ENCODE measurements around the gene PDE2A. TPM values are rescaled to one million over a fixed set of nuclear protein-coding genes. Genes with fewer than 3 reads are reported as not detected.

The PDE2A gene
- total and polyA plus RNA-seq, 9 donors = 8.3 to 44.0 (median 12.8) TPM

- TF ChIP-seq CTCF (IDR thresholded peaks at IDR 0.05) = no peak
- no peak for TF ChIP-seq EP300 (IDR thresholded peaks at IDR 0.05)
- TF ChIP-seq POLR2A (IDR thresholded peaks at IDR 0.05) = no peak
- Histone ChIP-seq H3K27me3 (no peaks in the 10 kb centered on the region), H3K4me1 (ENCODE audit: insufficient read depth) (no peaks in the 10 kb centered on the region)
Measured at GRCh38 chr11:72665911-72666472, 8.2 kb downstream of the PDE2A start.

GRCh38 chr11:72662036-72662435, 12.2 kb downstream of the PDE2A start:
- H3K27ac ChIP-seq = no peak overlapping the region
- 66 to 71% (median 70%) methylated on average over 5 of the region's 5 CpGs for WGBS, 3 donors
- intact Hi-C loops (cut with DNase I) = loop anchor here in 1 of 4 donors (10.0 kb wide), 1 partner anchor 187 kb away; no protein-coding TSS in a partner anchor
- no peaks in the 10 kb centered on the region for H3K36me3 ChIP-seq
- no peaks in the 10 kb centered on the region for H3K27me3 ChIP-seq
- H3K4me1 ChIP-seq (ENCODE audit: insufficient read depth) = no peaks in the 10 kb centered on the region
- H3K9me3 ChIP-seq = no peaks in the 10 kb centered on the region
- no peak for DNase-seq
- H3K4me3 ChIP-seq = no peak overlapping the region
- TF ChIP-seq CTCF (IDR thresholded peaks at IDR 0.05) (no peak), EP300 (IDR thresholded peaks at IDR 0.05) (no peak), POLR2A (IDR thresholded peaks at IDR 0.05) (no peak)

More at GRCh38 chr11:72665911-72666472, 8.2 kb downstream of the PDE2A start:
- intact Hi-C loops (cut with DNase I) = loop anchor here in 1 of 4 donors (10.0 kb wide), 1 partner anchor 191 kb away; no protein-coding TSS in a partner anchor
- H3K36me3 ChIP-seq = no peaks in the 10 kb centered on the region
- H3K9me3 ChIP-seq = no peaks in the 10 kb centered on the region
- 33 to 40% (median 33%) methylated on average over 6 of the region's 6 CpGs for WGBS, 3 donors
- H3K4me3 ChIP-seq = no peak overlapping the region
- DNase-seq = no peak
- no peak overlapping the region for H3K27ac ChIP-seq

- Histone ChIP-seq H3K27me3 (no peaks in the 10 kb centered on the region), H3K4me3 (no peak overlapping the region), H3K36me3 (no peaks in the 10 kb centered on the region), H3K4me1 (ENCODE audit: insufficient read depth) (no peaks in the 10 kb centered on the region), H3K9me3 (no peaks in the 10 kb centered on the region), H3K27ac (no peak overlapping the region)
- WGBS, 3 donors = 84 to 86% (median 84%) methylated on average over 9 of the region's 9 CpGs
- DNase-seq = no peak
- TF ChIP-seq POLR2A (IDR thresholded peaks at IDR 0.05) = no peak
- intact Hi-C loops (cut with DNase I) = loop anchor here in 1 of 4 donors (10.0 kb wide), 1 partner anchor 187 kb away; no protein-coding TSS in a partner anchor
Measured at GRCh38 chr11:72661486-72661885, 12.7 kb downstream of the PDE2A start.

GRCh38 chr11:72658989-72659640, 15.1 kb downstream of the PDE2A start:
- TF ChIP-seq POLR2A (IDR thresholded peaks at IDR 0.05) = no peak
- TF ChIP-seq CTCF (IDR thresholded peaks at IDR 0.05) = no peak
- no peak for TF ChIP-seq EP300 (IDR thresholded peaks at IDR 0.05)
- Histone ChIP-seq H3K27ac (no peak overlapping the region), H3K27me3 (no peaks in the 10 kb centered on the region), H3K4me3 (no peak overlapping the region), H3K4me1 (ENCODE audit: insufficient read depth) (no peaks in the 10 kb centered on the region), H3K9me3 (no peaks in the 10 kb centered on the region), H3K36me3 (no peaks in the 10 kb centered on the region)
- no peak for DNase-seq
- intact Hi-C loops (cut with DNase I) = no loop called here
- WGBS, 3 donors = 86 to 88% (median 87%) methylated on average over 9 of the region's 9 CpGs
